ENCODE results near the gene STK32B.

STK32B gene

DNA sequence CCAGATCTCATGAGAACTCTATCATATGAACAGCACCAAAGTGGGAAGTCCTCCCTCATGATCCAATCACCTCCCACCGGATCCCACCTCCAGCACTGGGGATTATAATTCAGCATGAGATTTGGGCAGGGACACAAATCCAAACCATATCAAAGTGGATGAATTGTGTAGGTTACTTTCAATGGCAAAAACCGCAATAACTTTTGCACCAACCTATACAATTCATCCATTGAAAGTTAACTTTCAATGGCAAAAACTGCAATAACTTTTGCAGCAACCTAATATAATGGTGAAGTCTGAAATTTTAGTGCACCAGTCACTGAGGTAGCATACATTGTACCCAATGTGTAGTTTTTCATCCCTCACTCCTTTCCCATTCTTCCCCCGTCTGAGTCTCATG is 16.6 kb downstream of the STK32B start:
- no peak for DNase-seq (ENCODE audit: low read depth in 2 of 2)

DNA sequence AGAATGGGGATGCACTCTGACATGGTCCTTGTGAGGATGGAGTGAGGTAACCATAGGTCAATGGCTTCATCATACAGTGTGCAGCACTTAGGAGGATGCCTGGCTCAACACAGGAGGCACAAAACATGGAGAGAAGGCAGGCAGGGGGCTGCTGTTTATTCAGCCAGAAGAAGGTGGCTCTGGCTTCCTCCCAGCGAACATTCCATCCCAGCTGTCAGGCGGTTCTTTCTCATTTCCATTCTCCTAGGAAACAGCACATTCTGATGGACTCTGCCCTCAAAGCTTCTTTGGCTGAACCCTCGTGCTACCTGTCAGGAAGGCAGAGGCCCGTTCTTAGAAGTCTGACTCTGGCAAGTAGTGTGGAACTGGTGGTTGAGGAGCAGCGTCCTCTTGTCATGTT is 18.6 kb downstream of the STK32B start:
- DNase-seq (ENCODE audit: low read depth in 2 of 2) = no peak

DNA sequence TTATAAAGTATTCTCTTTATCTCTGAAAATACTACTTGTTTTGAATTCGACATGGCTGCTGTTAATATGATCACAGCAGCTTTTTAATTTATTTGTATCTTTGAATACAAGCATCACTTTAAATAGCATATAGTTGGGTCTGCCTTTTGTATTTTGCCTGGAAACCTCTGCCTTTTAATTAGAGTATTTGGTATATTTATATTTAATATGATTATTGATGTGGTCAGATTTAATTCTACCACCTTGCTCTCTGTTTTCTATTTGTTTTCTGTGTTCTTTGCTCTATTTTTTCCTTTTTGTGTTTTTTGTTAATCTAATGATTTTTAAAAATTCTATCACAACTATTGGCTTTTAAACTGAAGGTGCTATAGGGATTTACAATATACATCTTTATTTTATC is 21.7 kb downstream of the STK32B start:
- no peak for DNase-seq (ENCODE audit: low read depth in 2 of 2)

DNA sequence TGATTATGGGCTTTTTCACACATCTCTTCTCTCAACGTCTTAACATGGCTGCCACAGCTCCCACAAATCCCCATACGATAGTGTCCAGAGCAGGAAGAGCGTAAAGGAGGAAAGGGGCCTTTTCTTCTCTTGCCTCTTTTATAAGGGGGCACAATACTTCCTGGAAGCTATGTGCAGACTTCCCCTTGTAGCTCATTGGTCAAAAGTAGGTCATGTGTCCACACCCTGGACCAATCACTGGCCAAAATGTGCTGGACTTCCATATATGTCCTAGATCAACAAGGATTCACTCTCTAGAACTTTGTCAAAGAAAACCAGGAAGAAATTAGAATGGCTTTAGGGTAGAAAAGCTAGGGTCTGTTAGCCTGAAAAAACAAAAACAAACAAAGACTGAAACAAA is 26.7 kb downstream of the STK32B start:
- DNase-seq (ENCODE audit: low read depth in 2 of 2) = no peak

DNA sequence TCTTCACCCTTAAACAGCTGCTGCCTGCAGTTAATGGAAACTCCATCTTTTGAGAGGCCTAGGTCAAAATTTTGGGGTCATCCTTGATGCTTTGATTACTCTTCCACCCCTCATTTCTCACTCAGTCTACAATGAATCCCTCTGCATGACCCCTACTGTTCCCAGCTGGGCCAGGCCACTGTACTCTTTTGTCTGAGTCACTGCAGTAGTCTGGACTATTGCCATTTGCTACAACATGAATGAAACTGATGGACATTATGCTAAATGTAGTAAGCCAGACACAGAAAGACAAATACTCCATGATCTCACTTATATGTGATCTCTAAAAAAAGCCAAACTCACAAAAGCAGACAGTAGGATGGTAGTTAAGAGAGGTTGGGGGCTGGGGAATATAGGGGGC is 28.3 kb downstream of the STK32B start:
- no peak for DNase-seq (ENCODE audit: low read depth in 2 of 2)

DNA sequence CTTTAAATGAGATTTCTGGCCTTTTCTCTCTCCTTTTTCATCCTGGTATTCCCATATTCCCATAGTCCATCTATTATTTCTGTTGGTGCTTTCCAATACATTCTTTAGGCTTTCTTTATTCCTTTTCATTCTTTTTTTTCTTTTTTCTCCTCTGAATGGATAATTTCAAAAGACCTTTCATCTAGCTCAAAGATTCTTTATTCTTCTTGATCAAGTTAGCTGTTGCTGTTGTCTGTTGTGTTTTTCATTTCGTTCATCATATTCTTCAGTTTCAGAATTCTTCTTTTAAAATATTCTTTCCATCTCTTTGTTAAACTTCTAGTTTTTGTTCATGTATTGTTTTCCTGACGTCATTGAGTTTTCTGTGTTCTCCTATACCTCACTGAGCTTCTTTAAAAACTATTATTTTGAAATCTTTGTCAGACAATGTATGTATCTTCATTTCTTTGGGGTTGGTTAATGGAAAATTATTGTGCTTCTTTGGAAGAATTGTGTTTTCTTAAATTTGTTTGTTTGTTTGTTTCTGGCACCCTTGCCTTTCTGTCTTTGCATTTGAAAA is 30.2 kb downstream of the STK32B start:
- no peak for DNase-seq (ENCODE audit: low read depth in 2 of 2)

DNA sequence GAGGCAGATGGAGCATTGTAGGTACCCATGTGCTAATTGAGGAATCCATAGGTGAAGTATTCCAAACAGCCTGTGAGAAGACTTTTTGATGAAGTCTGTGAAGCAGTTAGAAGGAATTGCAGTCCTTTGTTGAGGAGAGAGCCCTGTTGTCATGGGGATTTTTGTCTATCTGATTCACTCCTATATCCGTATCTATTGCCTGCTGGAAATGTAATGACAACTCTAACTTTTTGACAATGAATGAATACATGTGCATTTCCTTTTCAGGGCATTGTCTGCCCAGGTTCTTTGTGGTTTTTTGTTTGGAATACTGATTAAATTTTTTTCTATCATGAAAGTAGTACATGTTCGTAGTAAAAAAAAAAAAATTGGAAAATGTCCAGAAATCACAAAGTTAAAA is 31.1 kb downstream of the STK32B start:
- DNase-seq (ENCODE audit: low read depth in 2 of 2) = no peak

DNA sequence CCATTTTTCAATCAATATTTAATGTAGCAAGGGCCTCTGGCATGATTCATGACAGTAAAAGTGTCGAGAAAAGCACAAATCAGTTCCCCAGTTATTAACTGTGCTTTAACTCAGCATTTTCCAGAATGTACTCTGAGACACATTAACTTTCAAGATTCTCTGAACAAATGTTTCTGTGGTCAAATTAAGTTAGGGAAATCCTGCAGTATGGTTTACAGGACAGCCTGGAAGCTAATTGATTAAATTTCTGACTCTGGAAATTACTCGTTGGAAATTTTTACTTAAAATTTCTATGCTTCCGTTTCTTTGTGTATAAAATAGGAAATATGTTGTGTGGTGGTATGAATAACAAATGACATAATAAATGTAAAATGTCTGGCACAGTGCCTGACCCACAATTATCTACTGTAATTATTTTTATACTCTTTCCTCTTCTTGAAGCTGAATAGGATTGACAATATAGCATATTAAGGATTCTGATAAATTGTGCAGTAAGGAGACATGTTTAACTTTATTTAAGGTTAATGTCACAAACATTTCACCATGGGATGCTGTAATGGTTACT is 33.7 kb downstream of the STK32B start:
- DNase-seq (ENCODE audit: low read depth in 2 of 2) = no peak

DNA sequence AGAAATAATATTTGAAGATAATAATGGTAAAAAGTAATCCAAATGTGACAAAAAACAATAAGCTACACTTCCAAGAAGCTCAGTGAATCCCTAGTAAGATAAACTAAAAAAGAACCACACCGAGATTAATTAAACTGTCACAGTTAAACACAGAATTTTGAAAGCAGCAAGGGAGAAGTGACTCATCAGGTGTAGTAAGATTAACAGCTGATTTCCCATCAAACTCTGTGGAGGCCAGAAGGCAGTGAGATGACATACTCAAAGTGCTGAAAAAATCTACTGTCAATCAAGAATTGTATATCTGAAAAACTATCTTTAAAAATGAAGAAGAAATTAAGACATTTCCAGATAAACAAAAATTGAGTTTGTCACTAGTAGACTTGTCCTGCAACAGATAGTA is 35.3 kb downstream of the STK32B start:
- no peak for DNase-seq (ENCODE audit: low read depth in 2 of 2)

DNA sequence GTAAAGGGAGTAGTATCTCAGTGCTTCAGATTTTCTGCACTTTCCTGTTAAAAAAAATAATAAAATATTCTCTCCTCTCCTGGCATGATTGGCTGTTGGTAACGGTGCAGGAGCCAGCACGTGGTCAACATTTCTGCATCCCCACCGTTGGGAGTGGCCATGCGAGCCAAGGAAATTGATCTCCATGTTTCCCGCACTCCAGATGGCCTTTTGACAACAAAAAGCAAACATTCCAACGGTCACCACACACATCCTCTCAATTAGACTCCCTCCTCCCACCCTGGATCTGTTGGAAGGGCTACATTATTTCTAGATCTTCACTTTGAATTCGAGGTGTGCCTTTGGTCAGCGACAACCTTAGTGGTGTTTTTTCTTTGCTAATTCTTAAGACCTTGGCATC is 45.0 kb downstream of the STK32B start:
- DNase-seq (ENCODE audit: low read depth in 2 of 2) = no peak

DNA sequence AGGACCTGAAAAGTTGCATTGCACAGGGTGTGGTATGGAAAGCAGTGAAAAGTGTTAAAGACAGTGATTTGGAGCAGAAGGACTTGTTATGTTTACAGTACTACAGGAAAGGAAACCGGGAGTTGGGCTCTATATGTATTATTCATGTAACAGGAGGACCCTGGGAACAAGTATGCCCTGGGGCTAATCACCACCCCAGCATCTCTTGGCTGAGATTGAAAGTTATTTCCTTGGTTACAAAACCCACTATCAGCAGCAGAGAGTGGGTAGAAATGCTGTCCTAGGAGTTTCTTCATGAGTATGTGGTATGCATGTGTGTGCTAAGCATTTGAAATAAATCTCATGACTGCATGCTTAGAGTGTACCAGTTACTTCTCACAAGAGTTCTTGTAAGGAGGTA is 46.9 kb downstream of the STK32B start:
- DNase-seq (ENCODE audit: low read depth in 2 of 2) = no peak

DNA sequence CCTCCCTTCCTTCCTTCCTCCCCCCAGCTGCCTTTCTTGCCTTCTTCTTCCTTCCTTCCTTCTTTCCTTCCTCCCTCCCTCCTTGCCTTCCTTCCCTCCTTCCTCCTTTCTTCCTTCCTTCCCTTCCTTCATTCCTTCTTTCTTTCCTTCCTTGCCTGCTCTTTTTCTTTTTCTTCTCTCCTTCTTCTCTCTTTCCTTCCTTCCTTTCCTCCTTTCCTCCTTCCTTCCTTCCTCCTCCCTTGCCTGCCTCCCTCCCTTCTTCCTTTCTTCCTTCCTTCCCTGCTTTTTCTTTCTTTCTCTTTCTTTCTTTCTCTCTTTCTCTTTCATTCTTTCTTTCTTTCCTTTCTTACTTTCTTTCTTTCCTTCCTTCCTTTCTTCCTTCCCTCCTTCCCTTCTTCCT is 49.1 kb downstream of the STK32B start:
- no peak for DNase-seq (ENCODE audit: low read depth in 2 of 2)

DNA sequence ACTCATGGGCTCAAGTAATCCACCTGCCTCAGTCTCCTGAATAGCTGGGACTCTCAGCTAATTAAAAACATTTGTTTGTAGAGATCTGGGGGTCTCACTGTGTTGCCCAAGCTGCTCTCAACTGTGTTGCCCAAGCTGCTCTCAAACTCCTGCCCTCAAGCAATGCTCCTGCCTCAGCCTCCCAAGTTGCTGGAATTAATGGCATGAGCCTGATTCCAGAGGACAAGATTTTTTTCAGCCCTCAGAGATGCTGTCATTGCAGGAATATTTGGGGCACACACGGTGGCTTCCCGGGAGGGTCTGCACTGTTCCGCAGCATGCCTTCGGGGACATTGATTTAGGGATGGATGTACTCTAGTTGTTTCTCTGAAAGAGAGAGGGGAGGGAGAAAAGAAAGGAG is 49.7 kb downstream of the STK32B start:
- no peak for DNase-seq (ENCODE audit: low read depth in 2 of 2)

DNA sequence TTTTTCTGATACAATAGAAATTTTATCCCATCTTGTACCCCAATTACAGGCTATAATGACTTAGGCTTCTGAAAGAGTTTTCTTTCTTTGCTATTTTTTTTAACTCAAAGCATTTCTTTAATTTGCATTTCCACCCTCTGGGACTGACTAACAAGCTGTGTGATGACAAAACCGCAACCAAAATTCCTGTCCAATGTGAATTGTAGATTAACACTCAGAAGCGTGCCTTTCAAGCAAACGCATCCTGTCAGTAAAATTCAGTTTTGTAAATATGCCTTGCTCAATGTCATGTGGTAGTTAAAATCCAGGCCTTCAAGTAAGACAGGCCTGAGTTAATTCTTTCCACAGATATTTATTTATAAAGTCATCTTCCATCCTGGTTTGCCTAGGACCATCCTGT is 50.3 kb downstream of the STK32B start:
- DNase-seq (ENCODE audit: low read depth in 2 of 2) = no peak

DNA sequence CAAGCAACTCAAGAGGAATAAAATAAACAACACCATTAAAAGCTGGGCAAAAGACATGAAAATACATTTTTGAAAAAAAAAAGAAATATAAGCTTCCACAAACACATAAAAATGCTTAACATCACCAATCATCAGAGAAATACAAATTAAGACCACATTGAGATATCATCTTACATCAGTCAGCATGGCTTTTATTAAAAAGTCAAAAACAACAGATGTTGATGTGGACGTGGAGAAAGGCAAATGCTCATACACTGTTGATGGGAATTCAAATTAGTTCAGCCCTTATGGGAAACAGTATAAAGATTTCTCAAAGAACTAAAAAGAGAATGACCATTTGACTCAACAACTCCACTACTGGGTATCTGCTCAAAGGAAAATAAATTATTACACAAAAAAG is 59.6 kb downstream of the STK32B start:
- no peak for DNase-seq (ENCODE audit: low read depth in 2 of 2)

DNA sequence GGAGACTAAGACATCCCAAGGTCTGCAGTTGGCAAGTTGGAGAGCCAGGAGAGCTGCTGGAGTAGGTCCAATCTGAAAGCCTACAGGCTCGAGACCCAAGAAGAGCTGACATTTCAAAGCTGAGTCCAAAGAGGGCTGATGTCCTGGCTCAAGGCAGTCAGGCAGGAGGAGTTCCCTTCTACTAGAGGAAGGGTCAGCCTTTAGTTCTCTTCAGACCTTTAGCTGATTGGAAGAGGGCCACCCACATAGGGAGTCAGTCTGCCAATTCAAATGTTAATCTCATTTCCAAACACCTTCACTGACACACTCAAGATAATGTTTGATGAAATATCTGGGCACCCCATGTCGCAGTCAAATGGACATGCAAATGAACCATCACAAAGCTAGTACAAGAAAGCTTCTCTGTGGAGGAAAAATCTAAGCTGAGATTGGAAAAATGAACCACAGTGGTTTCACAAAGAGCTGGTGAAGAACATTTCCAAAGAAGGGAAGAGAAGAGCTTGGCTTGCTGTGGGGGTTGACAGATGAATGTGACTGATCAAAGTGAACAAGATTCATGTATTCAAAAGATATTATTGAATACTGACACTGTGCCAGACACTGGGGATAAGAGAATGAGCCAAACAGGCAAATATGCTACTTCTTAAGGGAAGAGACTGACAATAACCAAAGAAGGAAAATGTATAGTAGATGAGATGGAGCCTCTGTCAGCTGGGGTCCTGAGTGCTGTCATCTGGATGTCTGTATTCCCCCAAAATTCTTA is 61.2 kb downstream of the STK32B start:
- DNase-seq (ENCODE audit: low read depth in 2 of 2) = no peak

DNA sequence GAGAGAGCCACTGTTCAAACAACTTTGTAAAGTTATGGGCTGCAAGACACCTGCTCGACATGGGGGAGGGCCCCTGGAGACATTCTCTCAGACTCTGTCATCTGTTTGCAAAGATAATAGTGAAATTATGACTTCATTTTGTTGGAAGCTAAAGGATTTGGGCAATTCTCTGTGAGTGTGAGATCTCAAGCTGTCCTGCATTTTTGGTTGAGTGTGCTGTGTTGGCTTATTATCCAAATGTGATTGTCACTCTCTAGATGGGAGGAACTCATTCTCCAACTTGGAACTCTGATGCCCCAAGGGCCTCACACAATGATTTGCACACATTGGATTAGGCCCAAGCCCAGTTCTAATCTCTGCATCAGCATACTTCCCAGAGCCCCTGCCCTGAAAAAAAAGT is 63.7 kb downstream of the STK32B start:
- DNase-seq (ENCODE audit: low read depth in 2 of 2) = no peak

DNA sequence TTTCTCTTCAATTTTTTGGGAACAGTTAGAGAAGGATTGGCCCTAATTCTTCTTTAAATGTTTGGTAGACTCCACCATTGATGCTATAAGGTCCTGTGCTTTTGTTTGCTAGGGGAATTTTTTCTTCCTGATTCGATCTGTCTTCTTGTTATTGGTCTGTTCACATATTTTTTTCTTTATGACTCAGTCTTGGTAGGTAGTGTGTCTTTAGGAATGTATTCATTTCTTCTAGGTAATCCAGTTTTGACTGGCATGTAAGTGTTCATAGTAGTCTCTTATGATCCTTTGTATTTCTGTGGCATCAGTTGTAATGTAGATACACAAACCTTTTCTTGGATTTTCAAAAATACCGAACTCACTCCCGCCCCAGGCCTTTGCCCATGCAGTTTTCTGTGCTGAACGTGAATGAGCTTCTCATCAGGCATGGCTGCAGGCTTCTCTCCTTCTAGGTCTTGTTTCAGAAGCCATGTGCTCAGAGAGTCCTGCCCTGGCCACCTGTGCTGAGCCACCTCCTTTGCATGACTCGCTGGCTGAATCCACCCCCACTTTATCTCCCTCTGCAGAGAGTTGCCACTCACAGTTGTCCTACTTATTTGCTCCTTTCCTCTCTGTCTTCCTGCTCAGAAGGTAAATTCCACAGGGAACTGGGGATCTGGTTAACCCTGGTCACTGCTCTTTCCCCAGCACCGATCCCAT is 67.0 kb downstream of the STK32B start:
- no peak for DNase-seq (ENCODE audit: low read depth in 2 of 2)

DNA sequence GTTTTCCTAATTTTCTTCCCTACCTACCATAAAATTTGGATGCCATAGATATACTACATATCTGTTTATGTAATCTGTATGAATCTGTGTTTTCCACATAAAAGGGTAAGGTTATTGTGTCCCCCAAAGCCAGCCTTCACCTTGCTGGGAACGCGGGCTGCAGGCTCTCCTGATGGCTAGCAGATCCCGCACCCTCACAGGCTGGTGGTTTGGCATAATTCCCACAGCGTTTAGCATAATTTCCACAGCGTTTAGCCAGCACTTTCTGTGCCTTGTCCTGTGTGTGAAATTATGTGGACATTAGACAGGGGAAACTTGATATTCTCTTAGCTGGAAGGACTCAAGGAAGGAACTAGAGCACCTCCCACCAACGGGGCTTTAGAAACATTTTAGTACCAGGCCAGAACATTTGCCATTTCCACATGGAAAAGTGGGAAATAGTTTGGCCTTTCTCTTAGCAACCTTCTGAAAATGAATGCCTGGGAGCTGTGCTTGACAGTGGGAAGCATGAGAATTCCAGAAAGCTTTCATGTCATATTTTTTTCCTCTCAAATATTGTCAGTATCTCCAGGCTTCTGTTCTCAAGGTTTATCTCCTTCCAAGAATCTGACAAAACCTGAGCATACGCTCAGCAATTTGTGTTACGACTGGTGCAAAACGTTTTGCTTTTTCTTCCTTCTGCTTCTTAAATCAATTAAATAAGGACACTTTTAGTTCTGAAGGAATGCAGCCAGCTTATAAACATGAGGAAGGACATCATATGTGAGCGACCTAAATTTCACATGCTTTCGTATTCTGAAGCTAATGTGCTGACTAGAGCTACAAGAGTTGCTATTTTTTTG is 67.9 kb downstream of the STK32B start:
- DNase-seq (ENCODE audit: low read depth in 2 of 2) = no peak

DNA sequence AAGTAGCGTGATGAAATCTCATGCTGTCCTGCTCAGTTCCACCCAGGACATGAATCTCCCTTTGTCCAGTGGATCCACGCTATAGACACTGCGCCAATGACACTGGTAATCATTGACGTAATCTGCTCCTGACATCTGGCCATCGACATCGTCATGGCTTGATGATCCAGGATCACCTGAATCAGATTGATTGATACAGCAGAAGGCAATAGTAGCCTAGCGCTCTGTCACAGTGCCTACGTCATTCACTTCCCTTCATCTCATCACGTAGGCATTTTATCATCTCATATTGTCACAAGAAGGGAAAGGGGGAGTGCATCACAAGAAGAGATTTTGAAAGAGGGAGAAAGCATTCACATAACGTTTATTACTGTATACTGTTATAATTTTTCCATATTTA is 68.8 kb downstream of the STK32B start:
- no peak for DNase-seq (ENCODE audit: low read depth in 2 of 2)

DNA sequence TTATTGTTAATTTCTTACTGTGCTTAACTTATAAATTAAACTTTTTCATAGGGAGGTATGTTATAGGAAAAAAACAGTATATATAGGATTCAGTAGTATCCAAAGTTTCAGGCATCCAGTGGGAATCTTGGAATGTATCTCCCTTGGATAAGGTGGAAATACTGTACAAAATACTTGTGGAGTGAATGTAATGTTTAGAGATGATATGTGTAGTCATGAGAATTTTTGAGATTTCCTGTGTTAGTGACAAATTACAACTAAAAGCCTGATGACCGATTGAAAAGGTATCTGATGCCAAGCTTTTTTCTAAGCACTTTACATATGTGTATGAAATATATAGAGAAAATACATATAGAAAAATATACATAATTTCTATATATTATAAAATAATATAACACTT is 69.2 kb downstream of the STK32B start:
- DNase-seq (ENCODE audit: low read depth in 2 of 2) = no peak

DNA sequence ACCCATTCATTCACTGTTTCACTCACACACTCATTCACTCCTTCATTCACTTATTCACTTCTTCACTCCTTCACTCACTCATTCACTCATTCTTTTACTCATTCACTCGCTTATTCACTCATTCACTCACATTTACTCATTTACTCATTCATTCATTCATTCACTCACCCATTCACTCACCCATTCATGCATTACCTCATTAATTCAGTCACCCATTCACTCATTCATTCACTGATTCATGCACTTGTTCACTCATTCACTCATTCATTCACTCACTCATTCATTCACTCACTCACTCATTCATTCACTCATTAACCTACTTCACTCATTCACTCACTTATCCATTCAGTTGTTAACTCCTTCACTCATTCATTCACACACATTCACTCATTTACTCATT is 70.8 kb downstream of the STK32B start:
- no peak for DNase-seq (ENCODE audit: low read depth in 2 of 2)

Data from stimulated activated CD8-positive, alpha-beta memory T cell treated with anti-CD3 and anti-CD28 coated beads, Interleukin-2, amount 100 ng/mL, for 1 hour (primary cell).